Stimulated activated CD8-positive, alpha-beta memory T cell treated with anti-CD3 and anti-CD28 coated beads, Interleukin-12 subunit alpha, Interleukin-12 subunit beta, amount 100 ng/mL, for 4 hours (primary cell): Measurements from ENCODE around the gene IPMK.

Experiments used
- DNase-seq: peaks from one replicate; pipeline ENCODE4 v3.0.0-alpha.2; 2020; ENCODE audit warnings: low read depth

Gene IPMK

GRCh38 chr10:58153751-58154150 lies 113.9 kb downstream of the IPMK start:
- no peak for DNase-seq

DNA sequence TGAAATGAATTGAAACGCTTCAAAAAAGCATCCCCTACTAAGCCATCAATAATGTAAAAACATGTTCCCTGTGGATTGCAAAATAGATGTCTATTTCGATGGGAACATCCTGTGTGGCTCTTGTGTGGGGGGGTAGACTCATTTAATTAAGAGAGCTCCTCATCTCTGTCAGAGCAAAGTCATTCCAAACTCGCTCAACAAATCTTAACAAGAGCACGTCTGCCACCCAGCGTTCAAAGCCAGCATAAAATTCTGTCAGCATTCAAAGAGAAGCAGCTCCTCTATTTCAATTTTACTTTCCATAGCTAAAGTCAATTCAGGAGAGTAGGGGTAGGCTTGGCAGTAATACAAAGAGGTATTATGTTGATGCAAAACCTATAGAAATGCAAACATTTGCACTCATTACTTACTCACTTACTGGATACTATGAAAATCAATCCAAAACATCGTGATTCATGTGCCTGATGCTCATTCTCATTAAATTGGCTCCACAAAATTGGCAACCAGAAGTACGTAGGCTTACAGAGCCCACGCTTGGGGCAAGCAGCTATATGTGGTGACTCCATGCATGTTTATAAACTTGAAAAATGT lies 114.9 kb downstream of the IPMK start:
- DNase-seq: no peak

- no peak for DNase-seq
Observed at GRCh38 chr10:58150290-58150689, 117.4 kb downstream of the IPMK start.

DNA sequence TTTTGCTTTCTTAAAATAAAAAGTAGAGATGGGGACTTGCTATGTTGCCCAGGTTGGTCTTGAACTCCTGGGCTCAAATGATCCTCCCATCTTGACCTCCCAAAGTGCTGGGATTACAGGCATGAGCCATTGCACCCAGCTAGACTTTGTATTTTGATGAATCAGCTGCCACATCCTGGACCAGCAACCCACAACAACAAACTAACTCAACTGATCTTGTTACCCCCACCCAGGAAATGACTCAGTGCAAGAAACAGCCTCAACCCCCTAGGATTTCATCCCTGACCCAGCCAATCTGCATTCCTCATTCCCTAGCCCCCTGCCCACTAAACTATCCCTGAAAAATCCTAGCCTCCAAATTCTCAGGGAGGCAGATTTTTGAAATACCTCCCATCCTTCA lies 123.8 kb downstream of the IPMK start:
- DNase-seq: no peak
